Adipocyte (in vitro differentiated cells): ENCODE results near the gene RAB21.

Experiments used
- DNase-seq: peaks from one replicate; pipeline ENCODE4 v3.0.0-alpha.2; 2015; ENCODE audit warnings: low read depth
- H3K27me3 ChIP-seq: replicated peaks from 2 replicates; pipeline ENCODE4 v1.7.0; 2013; ENCODE audit warnings: mild to moderate bottlenecking, low read length, moderate library complexity; ENCODE audit not compliant: control insufficient read depth, insufficient read depth
- H3K36me3 ChIP-seq: 2 replicates; pipeline ENCODE4 v1.7.0; 2013; ENCODE audit warnings: low read length, mild to moderate bottlenecking, moderate library complexity; ENCODE audit not compliant: control insufficient read depth, insufficient read depth, severe bottlenecking
- H3K4me1 ChIP-seq: 2 replicates; pipeline ENCODE4 v1.7.0; 2013; ENCODE audit warnings: mild to moderate bottlenecking, low read length, moderate library complexity; ENCODE audit not compliant: control insufficient read depth, insufficient read depth
- H3K4me3 ChIP-seq: 2 replicates; pipeline ENCODE4 v1.7.0; 2013; ENCODE audit warnings: mild to moderate bottlenecking, low read length, moderate library complexity
- H3K9ac ChIP-seq: 2 replicates; pipeline ENCODE4 v1.7.0; 2013; ENCODE audit warnings: mild to moderate bottlenecking, low read length, moderate library complexity
- H3K9me3 ChIP-seq: 2 replicates; pipeline ENCODE4 v1.7.0; 2013; ENCODE audit warnings: mild to moderate bottlenecking, low read length, moderate library complexity; ENCODE audit not compliant: control insufficient read depth

The RAB21 gene

GRCh38 chr12:71772735-71773134 lies 18.1 kb downstream of the RAB21 start:
- Histone ChIP-seq H3K4me1 (peaks cover 23% of the 10 kb centered on the region), H3K27me3 (no peaks in the 10 kb centered on the region), H3K9me3 (no peaks in the 10 kb centered on the region), H3K36me3 (peaks cover 63% of the 10 kb centered on the region), H3K9ac (no peak overlapping the region), H3K4me3 (no peak overlapping the region)
- DNase-seq = no peak

- DNase-seq = peak; percentile 85
- Histone ChIP-seq H3K9me3 (no peaks in the 10 kb centered on the region), H3K36me3 (peaks cover 61% of the 10 kb centered on the region)
These were observed 25.7 kb downstream of the RAB21 start for GRCh38 chr12:71780237-71780822.

GRCh38 chr12:71782017-71782416 lies 27.4 kb downstream of the RAB21 start:
- DNase-seq = no peak
- Histone ChIP-seq H3K36me3 (peaks cover 68% of the 10 kb centered on the region), H3K9ac (no peak overlapping the region), H3K4me1 (peaks cover 9% of the 10 kb centered on the region), H3K4me3 (no peak overlapping the region), H3K27me3 (no peaks in the 10 kb centered on the region), H3K9me3 (no peaks in the 10 kb centered on the region)

More at GRCh38 chr12:71780237-71780822, 25.7 kb downstream of the RAB21 start:
- Histone ChIP-seq H3K4me3 (no peak overlapping the region), H3K9ac (peak overlapping the region; percentile 36), H3K27me3 (no peaks in the 10 kb centered on the region), H3K4me1 (peaks cover 11% of the 10 kb centered on the region)

DNA sequence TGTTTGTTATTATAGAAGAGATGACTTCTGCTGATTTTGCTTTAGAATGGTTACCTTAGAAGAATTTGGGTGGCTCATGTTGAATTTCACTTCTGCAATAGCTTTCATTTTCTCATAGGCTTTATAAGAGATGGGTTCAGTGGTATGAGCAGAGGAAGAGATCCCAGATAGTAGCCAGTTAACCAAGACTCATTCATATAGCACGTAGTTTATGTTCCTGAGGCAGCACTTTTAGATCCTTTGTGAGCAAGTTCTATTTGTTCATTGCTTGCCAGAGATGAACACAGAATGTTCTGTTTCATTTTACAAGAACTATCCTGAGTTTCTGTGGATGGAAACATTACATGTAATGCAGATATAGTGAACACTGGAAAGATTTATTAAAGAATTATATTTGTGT lies 32.2 kb downstream of the RAB21 start:
- DNase-seq = no peak
- Histone ChIP-seq H3K4me1 (no peaks in the 10 kb centered on the region), H3K27me3 (no peaks in the 10 kb centered on the region), H3K36me3 (peaks cover 72% of the 10 kb centered on the region), H3K9ac (no peak overlapping the region), H3K4me3 (no peak overlapping the region), H3K9me3 (no peaks in the 10 kb centered on the region)

- Histone ChIP-seq H3K36me3 (peaks cover 65% of the 10 kb centered on the region), H3K4me3 (no peak overlapping the region), H3K4me1 (no peaks in the 10 kb centered on the region), H3K27me3 (no peaks in the 10 kb centered on the region), H3K9me3 (no peaks in the 10 kb centered on the region), H3K9ac (no peak overlapping the region)
- no peak for DNase-seq
These were observed 32.9 kb downstream of the RAB21 start for GRCh38 chr12:71787580-71787979.

- Histone ChIP-seq H3K27me3 (no peaks in the 10 kb centered on the region), H3K4me1 (no peaks in the 10 kb centered on the region), H3K36me3 (peaks cover 41% of the 10 kb centered on the region), H3K9me3 (no peaks in the 10 kb centered on the region), H3K4me3 (no peak overlapping the region), H3K9ac (no peak overlapping the region)
- no peak for DNase-seq
These were observed 35.7 kb downstream of the RAB21 start for GRCh38 chr12:71790331-71790730.

DNA sequence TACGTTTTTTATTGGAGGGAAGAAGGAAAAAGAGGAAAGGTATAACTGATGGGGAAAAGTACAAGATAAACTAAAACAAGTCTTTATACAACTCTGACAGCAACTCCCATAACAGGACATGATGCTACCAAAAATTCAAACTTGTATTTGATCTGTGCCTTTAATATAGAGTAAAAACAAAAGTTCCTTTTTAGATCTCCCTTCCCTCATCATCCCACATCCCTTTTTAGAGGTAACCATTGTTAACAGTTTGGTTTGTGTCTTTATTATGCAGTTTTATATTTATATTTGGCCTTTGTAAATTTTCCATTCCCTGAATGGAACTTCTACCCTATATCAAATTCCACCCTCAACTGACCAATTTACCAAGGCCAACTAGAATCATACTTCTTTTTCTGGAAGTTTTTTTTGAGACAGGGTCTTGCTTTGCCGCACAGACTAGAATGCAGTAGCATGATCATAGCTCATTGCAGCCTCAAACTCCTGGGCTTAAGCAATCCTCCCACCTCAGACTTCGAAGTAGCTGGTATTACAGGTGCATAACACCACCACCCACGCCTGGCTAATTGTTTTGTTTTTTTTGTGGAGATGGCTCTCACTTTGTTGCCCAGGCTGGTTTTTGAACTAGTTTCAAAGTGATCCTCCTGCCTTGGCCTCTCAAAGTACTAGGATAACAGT lies 36.9 kb downstream of the RAB21 start:
- DNase-seq = no peak

GRCh38 chr12:71792599-71792998 lies 37.9 kb downstream of the RAB21 start:
- H3K4me3 ChIP-seq = no peak overlapping the region
- H3K27me3 ChIP-seq = no peaks in the 10 kb centered on the region
- peaks cover 6% of the 10 kb centered on the region for H3K4me1 ChIP-seq
- peaks cover 20% of the 10 kb centered on the region for H3K36me3 ChIP-seq
- DNase-seq = no peak
- no peak overlapping the region for H3K9ac ChIP-seq
- no peaks in the 10 kb centered on the region for H3K9me3 ChIP-seq

More for the DNA sequence above, 36.9 kb downstream of the RAB21 start:
- Histone ChIP-seq H3K36me3 (peaks cover 29% of the 10 kb centered on the region), H3K9me3 (no peaks in the 10 kb centered on the region), H3K9ac (no peak overlapping the region), H3K4me3 (no peak overlapping the region), H3K4me1 (no peaks in the 10 kb centered on the region), H3K27me3 (no peaks in the 10 kb centered on the region)

- Histone ChIP-seq H3K27me3 (no peaks in the 10 kb centered on the region), H3K9ac (no peak overlapping the region), H3K9me3 (no peaks in the 10 kb centered on the region), H3K36me3 (no peaks in the 10 kb centered on the region), H3K4me3 (no peak overlapping the region), H3K4me1 (peaks cover 19% of the 10 kb centered on the region)
- no peak for DNase-seq
These were observed 41.2 kb downstream of the RAB21 start for GRCh38 chr12:71795901-71796300.

- Histone ChIP-seq H3K27me3 (no peaks in the 10 kb centered on the region), H3K36me3 (no peaks in the 10 kb centered on the region), H3K9ac (no peak overlapping the region), H3K4me1 (peaks cover 19% of the 10 kb centered on the region), H3K4me3 (no peak overlapping the region), H3K9me3 (no peaks in the 10 kb centered on the region)
- peak; percentile 63 for DNase-seq
These were observed 42.9 kb downstream of the RAB21 start for GRCh38 chr12:71797531-71797930.

DNA sequence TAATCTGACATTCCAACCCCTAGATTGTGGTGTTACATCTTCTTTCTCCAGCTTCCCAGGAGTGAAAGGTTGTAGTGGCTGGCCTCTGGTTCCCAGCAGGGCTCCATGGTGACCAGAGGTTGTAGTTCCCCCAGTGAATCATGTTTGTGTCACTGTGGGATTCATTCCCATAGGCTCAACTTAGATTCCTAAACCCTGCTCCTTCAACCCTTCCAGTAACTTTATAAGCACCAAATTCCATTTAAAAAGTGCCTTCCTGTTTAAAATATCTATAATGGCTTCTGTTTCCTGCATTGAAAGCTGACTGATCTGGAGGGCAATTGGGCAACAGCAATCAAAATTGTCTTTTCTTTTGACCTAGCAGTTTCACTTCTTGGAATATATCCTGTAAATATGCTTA lies 44.4 kb downstream of the RAB21 start:
- no peak overlapping the region for H3K9ac ChIP-seq
- no peak overlapping the region for H3K4me3 ChIP-seq
- H3K27me3 ChIP-seq = no peaks in the 10 kb centered on the region
- no peak for DNase-seq
- H3K4me1 ChIP-seq = peaks cover 19% of the 10 kb centered on the region
- H3K9me3 ChIP-seq = no peaks in the 10 kb centered on the region
- H3K36me3 ChIP-seq = no peaks in the 10 kb centered on the region

- no peaks in the 10 kb centered on the region for H3K9me3 ChIP-seq
- no peak overlapping the region for H3K9ac ChIP-seq
- H3K27me3 ChIP-seq = no peaks in the 10 kb centered on the region
- H3K4me1 ChIP-seq = peaks cover 19% of the 10 kb centered on the region
- no peak for DNase-seq
- no peak overlapping the region for H3K4me3 ChIP-seq
- no peaks in the 10 kb centered on the region for H3K36me3 ChIP-seq
These were observed 45.5 kb downstream of the RAB21 start for GRCh38 chr12:71800177-71800576.
